Measurements from ENCODE around the gene NHSL1. TPM values are rescaled to one million over a fixed set of nuclear protein-coding genes. Genes with fewer than 3 reads are reported as not detected.

The NHSL1 gene
- total RNA-seq, 2 donors from 2014 or later, result 16.3 to 17.5 TPM

DNA sequence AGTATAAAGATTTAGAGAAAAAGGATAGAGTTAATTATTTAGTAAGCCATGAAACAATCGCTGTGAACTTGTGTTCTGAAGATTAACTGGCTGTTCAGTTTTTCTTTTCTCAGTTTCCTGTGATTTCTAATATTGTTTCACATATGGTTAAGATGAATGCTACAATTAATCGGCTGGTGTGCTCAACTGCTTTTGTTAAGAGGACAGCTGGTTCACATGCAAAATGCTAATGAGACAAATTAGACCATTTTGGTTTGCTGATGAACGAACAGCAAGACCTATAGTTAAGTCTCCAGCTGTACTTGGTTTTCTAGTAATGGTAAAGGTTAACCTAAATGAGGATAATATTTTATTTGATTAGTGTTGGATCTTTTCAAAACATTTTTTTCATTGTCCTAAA lies 10.8 kb upstream of the NHSL1 start:
- Mint-ChIP-seq H3K27ac (no peak overlapping the region), H3K27me3 (ENCODE audit: insufficient read depth) (no peaks in the 10 kb centered on the region), H3K4me3 (no peak overlapping the region), H3K36me3 (ENCODE audit: low read depth) (no peaks in the 10 kb centered on the region), H3K9me3 (no peaks in the 10 kb centered on the region), H3K4me1 (peaks cover 13% of the 10 kb centered on the region)
- Histone ChIP-seq H3K9ac (ENCODE audit: extremely low read depth, low read length, poor library complexity, severe bottlenecking) (no peak overlapping the region), H3K4me3 (ENCODE audit: low read length) (no peak overlapping the region), H3K27me3 (ENCODE audit: control insufficient read depth, insufficient read depth, low read length, poor library complexity, severe bottlenecking) (no peaks in the 10 kb centered on the region), H3K4me1 (ENCODE audit: control insufficient read depth, insufficient read depth, low read length) (no peaks in the 10 kb centered on the region), H3K36me3 (ENCODE audit: control insufficient read depth, insufficient read depth, low read length) (no peaks in the 10 kb centered on the region), H3K27ac (ENCODE audit: low read depth, low read length) (peak overlapping the region; percentile 19), H3K9me3 (ENCODE audit: control insufficient read depth, low read length) (no peaks in the 10 kb centered on the region)
- TF ChIP-seq, protein P1, sequence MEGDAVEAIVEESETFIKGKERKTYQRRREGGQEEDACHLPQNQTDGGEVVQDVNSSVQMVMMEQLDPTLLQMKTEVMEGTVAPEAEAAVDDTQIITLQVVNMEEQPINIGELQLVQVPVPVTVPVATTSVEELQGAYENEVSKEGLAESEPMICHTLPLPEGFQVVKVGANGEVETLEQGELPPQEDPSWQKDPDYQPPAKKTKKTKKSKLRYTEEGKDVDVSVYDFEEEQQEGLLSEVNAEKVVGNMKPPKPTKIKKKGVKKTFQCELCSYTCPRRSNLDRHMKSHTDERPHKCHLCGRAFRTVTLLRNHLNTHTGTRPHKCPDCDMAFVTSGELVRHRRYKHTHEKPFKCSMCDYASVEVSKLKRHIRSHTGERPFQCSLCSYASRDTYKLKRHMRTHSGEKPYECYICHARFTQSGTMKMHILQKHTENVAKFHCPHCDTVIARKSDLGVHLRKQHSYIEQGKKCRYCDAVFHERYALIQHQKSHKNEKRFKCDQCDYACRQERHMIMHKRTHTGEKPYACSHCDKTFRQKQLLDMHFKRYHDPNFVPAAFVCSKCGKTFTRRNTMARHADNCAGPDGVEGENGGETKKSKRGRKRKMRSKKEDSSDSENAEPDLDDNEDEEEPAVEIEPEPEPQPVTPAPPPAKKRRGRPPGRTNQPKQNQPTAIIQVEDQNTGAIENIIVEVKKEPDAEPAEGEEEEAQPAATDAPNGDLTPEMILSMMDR (conservative IDR thresholded peaks at IDR 0.05), result no peak
- WGBS, 2 experiments (ENCODE audit: insufficient coverage in 1 of 2, insufficient read length in 1 of 2), result 79 to 90% methylated on average over 3 of the region's 3 CpGs
- no peak for DNase-seq

DNA sequence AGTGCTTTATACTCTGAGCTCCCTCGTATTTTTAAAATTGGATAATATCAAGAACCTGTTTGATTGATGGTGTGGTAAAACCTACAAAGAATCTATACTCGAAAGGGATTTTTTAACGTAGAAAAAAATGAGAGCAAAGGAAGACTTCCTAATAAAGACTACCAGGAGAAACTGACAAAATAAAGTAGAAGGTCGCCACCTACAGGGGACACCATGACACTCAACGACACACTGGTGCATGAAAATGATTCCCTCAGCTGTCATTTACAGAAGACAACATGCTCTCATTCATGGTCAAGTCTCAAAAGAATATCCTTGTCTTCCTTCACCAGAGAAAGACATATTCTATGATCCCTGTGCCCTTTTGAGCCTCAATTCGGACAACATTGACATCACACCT lies 10.1 kb upstream of the NHSL1 start:
- no peaks in the 10 kb centered on the region for H3K27me3 Mint-ChIP-seq (ENCODE audit: insufficient read depth)
- TF ChIP-seq, protein P1 (conservative IDR thresholded peaks at IDR 0.05), result peak; percentile 84
- Histone ChIP-seq H3K27me3 (ENCODE audit: control insufficient read depth, insufficient read depth, low read length, poor library complexity, severe bottlenecking) (no peaks in the 10 kb centered on the region), H3K9ac (ENCODE audit: extremely low read depth, low read length, poor library complexity, severe bottlenecking) (no peak overlapping the region), H3K4me1 (ENCODE audit: control insufficient read depth, insufficient read depth, low read length) (no peaks in the 10 kb centered on the region), H3K36me3 (ENCODE audit: control insufficient read depth, insufficient read depth, low read length) (no peaks in the 10 kb centered on the region), H3K9me3 (ENCODE audit: control insufficient read depth, low read length) (no peaks in the 10 kb centered on the region), H3K4me3 (ENCODE audit: low read length) (no peak overlapping the region), H3K27ac (ENCODE audit: low read depth, low read length) (no peak overlapping the region)
- no peaks in the 10 kb centered on the region for H3K36me3 Mint-ChIP-seq (ENCODE audit: low read depth)
- no peak overlapping the region for H3K27ac Mint-ChIP-seq
- 26 to 46% methylated on average over 4 to 6 of the region's 6 CpGs for WGBS, 2 experiments (ENCODE audit: insufficient coverage in 1 of 2, insufficient read length in 1 of 2)
- H3K4me3 Mint-ChIP-seq, result no peak overlapping the region
- no peaks in the 10 kb centered on the region for H3K9me3 Mint-ChIP-seq
- DNase-seq, result peak; percentile 78
- H3K4me1 Mint-ChIP-seq, result peaks cover 13% of the 10 kb centered on the region

DNA sequence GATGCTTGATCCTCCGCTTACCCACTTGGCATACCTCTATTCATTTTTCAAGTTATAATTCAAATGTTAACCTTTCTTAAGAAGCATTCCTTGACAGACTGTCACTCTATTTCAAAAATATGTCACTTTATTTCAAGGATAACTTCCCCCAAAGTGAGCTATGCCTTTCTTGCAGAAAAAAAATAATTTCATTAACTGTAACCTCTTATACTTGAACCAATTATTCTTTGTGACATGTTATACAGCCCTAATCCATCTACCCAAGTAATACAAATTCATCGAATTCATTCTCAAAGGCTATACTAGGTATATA lies 9.3 kb upstream of the NHSL1 start:
- Histone ChIP-seq H3K4me1 (ENCODE audit: control insufficient read depth, insufficient read depth, low read length) (no peaks in the 10 kb centered on the region), H3K4me3 (ENCODE audit: low read length) (no peak overlapping the region), H3K36me3 (ENCODE audit: control insufficient read depth, insufficient read depth, low read length) (no peaks in the 10 kb centered on the region), H3K9ac (ENCODE audit: extremely low read depth, low read length, poor library complexity, severe bottlenecking) (no peak overlapping the region), H3K27me3 (ENCODE audit: control insufficient read depth, insufficient read depth, low read length, poor library complexity, severe bottlenecking) (no peaks in the 10 kb centered on the region), H3K9me3 (ENCODE audit: control insufficient read depth, low read length) (no peaks in the 10 kb centered on the region), H3K27ac (ENCODE audit: low read depth, low read length) (no peak overlapping the region)
- no peak overlapping the region for H3K27ac Mint-ChIP-seq
- TF ChIP-seq, protein P1 (conservative IDR thresholded peaks at IDR 0.05), result no peak
- H3K4me1 Mint-ChIP-seq, result peaks cover 13% of the 10 kb centered on the region
- H3K4me3 Mint-ChIP-seq, result no peak overlapping the region
- H3K36me3 Mint-ChIP-seq (ENCODE audit: low read depth), result no peaks in the 10 kb centered on the region
- no peaks in the 10 kb centered on the region for H3K27me3 Mint-ChIP-seq (ENCODE audit: insufficient read depth)
- WGBS, 2 experiments (ENCODE audit: insufficient coverage in 1 of 2, insufficient read length in 1 of 2), result 98% methylated on average over 2 of the region's 2 CpGs; no CpG with 5 or more reads in 1 of the 2 experiments
- no peaks in the 10 kb centered on the region for H3K9me3 Mint-ChIP-seq
- DNase-seq, result no peak
